A172 (cell line): ENCODE results near the gene TSPAN15. TPM values are rescaled to one million over a fixed set of nuclear protein-coding genes. Genes with fewer than 3 reads are reported as not detected.

Source experiments
- DNase-seq: peaks from one replicate; pipeline ENCODE4 v3.0.0-alpha.2; 2015; ENCODE audit warnings: low spot score
- total RNA-seq: library from RNA; depleted of rRNA; stranded (reverse); fragments of >200 nt; shearing (Covaris generic); gene quantifications from 2 replicates; pipeline ENCODE4 v1.2.3, GENCODE V29; 2014; rRNA removed

The TSPAN15 gene
- total RNA-seq: 13.6 and 18.7 TPM in 2 replicates

GRCh38 chr10:69451209-69451783 is at the start of gene TSPAN15:
Gene TSPAN15 (plus strand): TSS chr10:69451465. CDS start chr10:69451595, 130 bp downstream.
- DNase-seq: peak; percentile 64

- DNase-seq: no peak
These were observed 48.9 kb upstream of the TSPAN15 start for GRCh38 chr10:69402386-69402785.

- DNase-seq: no peak
These were observed 48.2 kb upstream of the TSPAN15 start for GRCh38 chr10:69403066-69403465.

- DNase-seq: no peak
These were observed 47.7 kb upstream of the TSPAN15 start for GRCh38 chr10:69403519-69403918.

- DNase-seq: no peak
These were observed 46.5 kb upstream of the TSPAN15 start for GRCh38 chr10:69404786-69405185.

- DNase-seq: no peak
These were observed 46.0 kb upstream of the TSPAN15 start for GRCh38 chr10:69405221-69405620.

- peak; percentile 75 for DNase-seq
These were observed 44.9 kb upstream of the TSPAN15 start for GRCh38 chr10:69406302-69406811.

GRCh38 chr10:69406816-69407580 is 44.3 kb upstream of the TSPAN15 start:
- DNase-seq: no peak

GRCh38 chr10:69407621-69408301 is 43.5 kb upstream of the TSPAN15 start:
- peak; percentile 40 for DNase-seq

GRCh38 chr10:69408318-69409175 is 42.7 kb upstream of the TSPAN15 start:
- peak; percentile 90 for DNase-seq

- DNase-seq: no peak
These were observed 42.1 kb upstream of the TSPAN15 start for GRCh38 chr10:69409176-69409495.

- no peak for DNase-seq
These were observed 41.3 kb upstream of the TSPAN15 start for GRCh38 chr10:69409968-69410367.

- no peak for DNase-seq
These were observed 40.8 kb upstream of the TSPAN15 start for GRCh38 chr10:69410487-69410886.

- no peak for DNase-seq
These were observed 39.8 kb upstream of the TSPAN15 start for GRCh38 chr10:69411476-69411875.

GRCh38 chr10:69412232-69412790 is 39.0 kb upstream of the TSPAN15 start:
- no peak for DNase-seq

- DNase-seq: peak; percentile 46
These were observed 37.9 kb upstream of the TSPAN15 start for GRCh38 chr10:69413221-69413865.

- no peak for DNase-seq
These were observed 36.9 kb upstream of the TSPAN15 start for GRCh38 chr10:69414036-69415018.

- DNase-seq: no peak
These were observed 36.2 kb upstream of the TSPAN15 start for GRCh38 chr10:69415049-69415448.

GRCh38 chr10:69415951-69416350 is 35.3 kb upstream of the TSPAN15 start:
- DNase-seq: no peak

- DNase-seq: no peak
These were observed 34.6 kb upstream of the TSPAN15 start, which contains the start of gene TACR2 for GRCh38 chr10:69416695-69417094. Gene TACR2 (minus strand): TSS chr10:69416918. CDS start chr10:69416323, 595 bp downstream.
